GM18907 (cell line): ENCODE data around the gene AXDND1.

Experiments used
- ATAC-seq: cut with Tn5 transposase; IDR thresholded peaks from one replicate; pipeline ENCODE4 v1.9.1; 2021; ENCODE audit warnings: mild to moderate bottlenecking, moderate library complexity; ENCODE audit not compliant: unreplicated experiment

Gene AXDND1

GRCh38 chr1:179554427-179554826, 188.7 kb downstream of the AXDND1 start:
- no peak for ATAC-seq

DNA sequence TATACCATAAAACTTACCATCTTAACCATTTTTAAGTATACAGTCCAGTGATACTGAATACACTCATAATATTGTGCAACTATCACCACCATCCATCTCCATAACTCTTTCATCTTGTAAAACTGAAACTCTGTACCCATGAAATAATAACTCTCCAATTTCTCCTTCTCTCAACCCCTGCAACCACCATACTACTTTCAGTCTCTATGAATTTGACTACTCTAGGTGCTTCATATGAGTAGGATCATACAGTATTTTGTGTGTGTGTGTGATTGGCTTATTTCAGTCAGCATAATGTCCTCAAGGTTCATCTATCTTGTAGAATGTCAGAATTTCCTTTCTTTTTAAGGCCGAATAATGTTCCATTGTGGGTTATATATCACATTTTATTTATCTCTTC, 192.3 kb downstream of the AXDND1 start:
- ATAC-seq: no peak

DNA sequence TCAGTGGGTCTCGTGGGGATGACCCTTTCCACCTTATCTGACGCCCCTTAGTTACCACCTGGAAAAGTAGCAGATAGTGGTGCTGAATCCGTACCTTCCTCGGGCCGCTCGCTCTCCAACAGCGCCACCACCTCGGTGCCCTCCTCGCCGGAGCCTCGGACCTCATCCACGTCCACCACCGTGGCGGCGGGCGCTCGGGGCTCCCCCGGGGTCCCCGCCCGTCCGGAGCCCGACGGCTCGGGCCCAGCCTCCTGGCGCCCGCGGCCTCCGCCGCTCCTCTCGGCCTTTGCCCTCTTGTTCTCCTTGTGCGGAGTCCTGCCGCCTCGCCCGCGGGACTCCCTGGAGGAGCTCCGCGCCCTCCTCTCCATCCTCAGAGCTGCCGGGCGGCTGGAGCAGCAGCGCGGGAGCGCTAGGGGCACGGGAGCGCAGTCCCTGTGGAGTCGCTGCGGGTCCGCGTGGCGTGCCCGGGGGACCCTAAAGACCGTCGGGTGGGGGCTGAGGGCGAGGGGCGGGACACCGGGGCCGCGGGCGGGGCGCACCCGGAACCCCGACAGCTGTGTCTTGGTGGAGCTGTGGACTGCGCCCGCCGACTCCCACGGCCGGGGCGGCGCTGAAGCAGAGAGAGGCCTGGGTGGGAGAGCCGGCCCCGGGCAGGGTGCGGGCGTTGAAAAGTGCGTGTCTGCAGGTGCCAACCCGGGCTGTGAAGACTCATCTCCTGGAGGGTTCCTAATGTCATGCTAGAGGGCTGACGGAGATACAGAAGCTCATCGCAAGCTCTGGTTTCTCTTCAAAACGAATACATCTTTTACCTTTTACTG, 209.9 kb downstream of the AXDND1 start, which contains the start of gene NPHS2:
Gene NPHS2 (minus strand): TSS at position 452 of the 818 bp plus-strand sequence. CDS start 84 bp downstream, at position 368.
- no peak for ATAC-seq

DNA sequence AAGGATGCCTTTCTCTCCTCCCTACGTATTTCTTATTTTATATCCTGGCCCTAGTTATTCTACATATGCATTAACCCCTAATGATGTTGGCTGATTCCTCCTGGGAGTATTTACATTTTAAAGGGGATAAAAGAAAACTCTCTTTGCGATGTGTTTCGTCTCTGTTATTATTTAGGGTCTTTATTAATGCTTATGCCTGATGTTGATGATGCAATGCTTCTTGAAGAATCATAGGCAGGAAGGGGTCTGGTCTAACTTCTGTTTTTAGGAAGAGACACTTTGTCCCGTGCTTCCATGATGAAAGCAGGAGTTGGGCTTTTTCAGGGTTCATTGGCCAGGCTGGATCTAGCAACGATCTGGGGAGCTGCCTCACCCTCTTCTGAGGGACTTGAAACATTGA, 210.7 kb downstream of the AXDND1 start:
- ATAC-seq: no peak

GRCh38 chr1:179583771-179584320, 218.1 kb downstream of the AXDND1 start:
- no peak for ATAC-seq

GRCh38 chr1:179586107-179586823, 220.5 kb downstream of the AXDND1 start:
- no peak for ATAC-seq

- ATAC-seq: no peak
Observed at GRCh38 chr1:179587336-179587735, 221.6 kb downstream of the AXDND1 start.

DNA sequence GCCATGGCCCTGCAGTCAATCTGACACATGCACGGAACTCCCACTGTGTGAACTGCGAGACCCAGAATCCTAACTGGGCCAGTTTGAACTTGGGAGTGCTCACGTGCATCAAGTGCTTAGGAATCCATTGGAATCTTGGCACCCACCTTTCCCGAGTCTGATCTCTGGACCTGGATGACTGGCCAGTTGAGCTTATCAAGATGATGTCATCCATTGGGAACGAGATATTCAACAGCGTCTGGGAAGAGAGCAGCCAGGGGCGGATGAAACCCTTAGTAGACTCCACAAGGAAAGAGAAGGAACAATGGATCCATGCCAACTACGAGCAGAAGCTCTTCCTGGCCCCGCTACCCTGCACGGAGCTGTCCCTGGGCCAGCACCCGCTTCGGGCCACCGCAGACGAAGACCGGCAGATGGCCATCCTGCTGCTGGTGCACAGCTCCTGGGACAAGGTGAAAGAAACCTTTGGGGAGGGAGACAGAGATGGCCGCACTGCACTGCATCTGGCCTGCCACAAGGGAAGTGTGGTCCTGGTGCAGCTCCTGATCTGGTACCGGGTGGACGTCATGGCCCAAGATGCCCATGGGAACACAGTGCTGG, 222.8 kb downstream of the AXDND1 start:
- no peak for ATAC-seq

GRCh38 chr1:179589509-179589908, 223.7 kb downstream of the AXDND1 start:
- no peak for ATAC-seq

DNA sequence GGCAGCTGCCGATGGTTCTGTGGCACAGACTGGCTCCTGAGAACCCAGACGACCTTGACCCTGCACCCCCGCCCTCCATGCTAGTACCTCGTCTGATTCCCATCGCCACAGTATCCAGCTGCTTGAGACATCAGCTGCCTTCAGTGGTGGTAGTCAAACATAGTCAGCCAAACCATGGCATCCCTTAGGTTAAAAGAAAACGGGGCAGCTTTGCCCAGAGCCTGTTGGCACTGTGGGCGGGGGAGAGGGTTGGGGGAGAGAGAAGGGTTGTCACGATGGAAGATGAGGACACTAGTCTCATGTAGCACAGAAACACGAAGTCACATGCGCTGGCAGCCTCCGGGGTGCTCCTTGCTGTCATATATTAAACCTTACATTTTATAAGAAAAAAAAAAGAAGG, 224.9 kb downstream of the AXDND1 start:
- ATAC-seq: no peak

GRCh38 chr1:179591253-179591591, 225.5 kb downstream of the AXDND1 start:
- ATAC-seq: no peak

- ATAC-seq: no peak
Observed at GRCh38 chr1:179591592-179592580, 226.1 kb downstream of the AXDND1 start, which contains the start of gene TDRD5. Gene TDRD5 (plus strand): TSS chr1:179591832. CDS start chr1:179592616, 784 bp downstream.

GRCh38 chr1:179598631-179599030, 232.9 kb downstream of the AXDND1 start:
- no peak for ATAC-seq

DNA sequence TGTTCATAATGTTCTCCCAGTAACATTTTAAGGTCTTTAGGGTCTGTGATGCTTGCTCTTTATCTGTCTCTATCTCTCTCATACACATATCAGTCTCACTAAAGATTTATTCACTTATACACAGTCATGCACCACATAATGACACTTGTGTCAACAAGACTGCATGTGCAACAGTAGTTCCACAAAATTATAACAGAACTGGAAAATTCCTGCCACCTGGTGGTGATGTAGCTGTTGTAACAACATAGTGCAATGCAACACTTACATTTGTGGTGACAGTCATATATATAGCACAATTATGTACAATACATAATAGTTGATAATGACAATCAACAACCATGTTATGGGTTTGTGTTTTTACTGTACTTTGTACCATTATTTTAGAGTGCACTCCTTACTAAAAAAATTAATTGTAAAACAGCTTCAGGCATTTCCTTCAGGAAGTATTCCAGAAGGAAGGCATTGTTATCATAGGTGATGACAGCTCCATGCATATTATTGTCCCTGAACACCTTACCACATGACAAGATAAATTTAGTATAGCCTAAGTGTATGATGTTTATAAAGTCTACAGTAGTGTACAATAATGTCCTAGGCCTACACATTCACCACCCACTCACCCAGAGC, 234.0 kb downstream of the AXDND1 start:
- ATAC-seq: no peak

DNA sequence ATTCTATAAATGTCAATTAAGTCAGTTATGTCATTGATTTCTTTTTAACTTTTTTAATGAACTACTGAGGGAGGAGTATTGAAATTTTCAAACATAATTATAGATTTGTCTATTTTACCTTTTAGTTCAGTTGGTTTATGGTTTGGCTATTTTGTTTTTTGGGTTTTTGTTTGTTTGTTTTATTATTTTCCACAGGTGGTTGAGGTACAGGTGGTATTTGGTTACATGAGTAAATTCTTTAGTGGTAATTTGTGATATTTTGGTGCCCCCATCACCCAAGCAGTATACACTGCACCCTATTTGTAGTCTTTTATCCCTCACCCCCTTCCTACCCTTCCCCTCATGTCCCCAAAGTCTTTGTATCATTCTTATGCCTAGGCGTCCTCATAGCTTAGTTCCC, 235.3 kb downstream of the AXDND1 start:
- ATAC-seq: no peak
